HG02623 (cell line): ENCODE measurements around the gene SHISA2.

Experiments used
- ATAC-seq: cut with Tn5 transposase; IDR thresholded peaks from one replicate; pipeline ENCODE4 v1.9.1; 2021; ENCODE audit warnings: moderate library complexity; ENCODE audit not compliant: unreplicated experiment

Gene SHISA2

DNA sequence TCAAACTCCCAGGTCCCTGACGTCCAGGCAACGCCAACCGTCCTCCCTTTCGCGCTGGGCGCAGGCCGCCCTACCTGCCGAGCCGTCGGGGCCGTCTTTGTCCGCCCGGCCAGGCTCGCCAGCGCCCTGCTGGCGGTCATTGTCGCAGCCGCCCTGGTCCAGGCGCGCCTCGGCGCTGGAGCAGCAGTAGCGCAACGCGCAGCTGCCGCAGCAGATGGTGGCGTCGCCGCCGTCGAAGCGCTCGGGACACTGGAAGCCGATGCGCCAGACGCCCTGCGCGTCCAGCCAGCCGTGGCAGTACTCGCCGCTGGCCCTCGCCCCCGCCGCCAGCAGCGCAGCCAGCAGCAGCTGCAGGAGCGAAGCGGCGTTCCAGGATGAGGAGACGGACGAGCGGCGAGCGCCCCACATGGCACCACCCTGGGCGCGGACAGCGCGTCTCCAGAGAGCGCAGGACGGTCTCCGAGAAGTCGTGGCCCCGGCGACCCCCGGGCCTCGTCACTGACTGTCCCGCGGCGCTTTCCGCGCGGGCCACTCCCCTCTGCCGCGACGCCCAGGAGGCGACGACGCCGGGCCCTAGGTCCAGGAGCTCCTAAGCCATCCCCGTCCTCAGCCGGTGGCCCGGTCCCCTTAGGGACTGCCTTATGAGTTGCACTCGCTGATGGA lies 1.1 kb downstream of the SHISA2 start:
- ATAC-seq = no peak

DNA sequence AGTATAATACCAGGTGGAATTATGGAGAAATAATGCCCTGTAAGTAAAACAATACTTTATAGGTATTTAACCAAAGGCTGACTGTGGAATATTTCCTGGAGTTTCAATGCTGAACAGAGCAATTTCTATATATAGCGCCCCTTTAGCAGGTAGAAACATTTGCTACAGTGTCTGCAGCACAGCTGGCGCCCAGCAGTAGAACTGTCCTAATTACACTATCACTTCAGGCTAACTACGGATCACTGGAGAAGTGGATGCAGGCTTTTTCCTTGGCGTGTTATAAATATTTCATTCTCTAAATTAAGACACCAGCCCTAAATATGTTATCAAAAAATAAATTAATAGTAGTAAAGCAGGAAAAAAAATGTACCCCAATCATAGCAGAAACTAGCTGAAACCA lies 3.1 kb downstream of the SHISA2 start:
- no peak for ATAC-seq

DNA sequence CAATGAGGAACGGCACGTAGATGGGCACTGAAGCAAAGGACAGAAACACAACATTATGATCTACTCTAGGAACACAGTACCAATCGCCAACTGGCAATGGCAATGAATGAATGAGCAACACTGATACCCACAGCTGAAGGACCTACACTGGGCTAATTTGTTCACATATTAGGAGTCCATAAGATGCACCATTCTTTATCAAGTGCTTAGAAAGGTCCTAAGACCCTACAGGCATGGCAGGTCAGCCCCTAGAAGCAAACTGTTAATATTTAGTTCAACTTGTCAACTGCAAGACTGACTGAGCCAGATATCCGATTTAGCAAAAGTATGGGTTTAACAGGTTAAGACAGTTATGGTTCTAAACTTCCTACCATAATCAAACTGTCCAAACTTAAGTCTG lies 4.8 kb downstream of the SHISA2 start:
- ATAC-seq = no peak

DNA sequence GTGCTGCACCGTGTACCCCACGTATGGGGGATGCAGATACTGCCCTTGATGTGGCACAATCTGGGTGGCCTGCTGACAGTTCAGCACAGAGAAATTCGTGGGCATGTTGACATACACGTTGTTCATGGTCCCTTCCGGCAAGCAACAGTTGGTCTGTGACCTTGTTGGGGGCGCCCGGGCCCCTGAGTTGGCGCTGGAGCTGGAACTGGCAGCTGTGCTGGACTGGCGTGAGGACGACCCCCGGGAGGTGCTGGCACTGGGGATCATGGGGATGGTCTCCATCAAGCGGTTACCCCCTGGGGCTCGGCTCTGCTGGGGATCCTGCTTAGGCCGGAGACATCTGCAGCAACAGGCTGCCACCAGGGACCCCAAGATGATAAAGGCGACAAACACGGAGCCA lies 5.2 kb downstream of the SHISA2 start:
- no peak for ATAC-seq

DNA sequence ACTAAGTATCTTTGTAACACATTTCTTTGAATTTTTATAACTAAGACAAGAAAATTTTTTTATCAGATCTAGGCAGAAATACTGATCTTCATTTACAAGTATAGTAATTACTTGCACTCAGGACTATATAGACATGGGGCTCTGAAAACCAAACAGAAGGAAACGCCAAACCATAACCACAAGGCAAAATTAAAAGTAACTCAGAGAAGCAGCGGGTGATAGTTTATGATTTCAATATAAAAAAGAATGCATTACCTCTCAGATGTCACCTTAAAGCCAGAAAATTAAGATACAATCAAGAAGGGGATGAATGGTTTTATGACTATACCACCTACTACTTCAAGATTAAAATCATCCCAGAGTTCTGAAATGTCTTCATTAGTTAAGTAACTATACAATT lies 6.7 kb downstream of the SHISA2 start:
- ATAC-seq = no peak

DNA sequence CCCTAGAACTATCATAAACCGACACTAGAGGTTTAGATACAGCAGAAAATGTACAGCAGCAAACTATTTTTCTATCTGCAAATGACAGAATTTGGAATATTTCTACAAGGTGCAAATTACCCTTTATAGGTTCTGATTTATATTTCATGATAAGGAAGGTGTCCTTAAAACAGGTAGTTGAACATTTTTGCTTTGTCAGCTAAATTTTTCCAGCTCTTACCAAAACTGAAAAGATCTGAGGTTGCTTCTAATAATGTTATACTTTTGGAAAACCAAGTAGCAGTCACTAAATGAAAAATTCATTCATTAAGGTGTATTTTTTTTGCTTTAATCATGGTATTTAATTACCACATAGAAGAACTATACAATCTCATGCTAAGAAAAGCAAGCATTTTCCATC lies 9.0 kb downstream of the SHISA2 start:
- ATAC-seq = no peak

DNA sequence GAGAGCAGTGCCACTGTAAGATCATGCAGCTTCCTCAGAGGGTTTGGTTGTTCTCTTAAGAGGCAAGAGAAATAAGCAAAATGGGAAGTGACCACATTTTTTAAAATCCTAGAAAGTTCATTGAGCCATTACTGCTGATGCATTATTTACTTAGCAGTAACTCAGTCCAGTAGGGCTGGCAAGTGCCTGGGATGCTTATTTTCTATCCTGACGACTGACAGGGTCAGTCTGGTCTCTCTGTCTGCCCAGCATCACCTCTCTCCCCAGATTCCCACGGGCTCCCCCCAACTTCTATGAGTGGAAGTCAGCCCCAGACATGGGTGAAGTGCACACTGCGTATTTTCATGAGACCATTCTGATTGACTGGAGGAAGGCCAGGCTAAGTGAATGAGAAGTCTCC lies 10.4 kb downstream of the SHISA2 start:
- ATAC-seq = no peak

DNA sequence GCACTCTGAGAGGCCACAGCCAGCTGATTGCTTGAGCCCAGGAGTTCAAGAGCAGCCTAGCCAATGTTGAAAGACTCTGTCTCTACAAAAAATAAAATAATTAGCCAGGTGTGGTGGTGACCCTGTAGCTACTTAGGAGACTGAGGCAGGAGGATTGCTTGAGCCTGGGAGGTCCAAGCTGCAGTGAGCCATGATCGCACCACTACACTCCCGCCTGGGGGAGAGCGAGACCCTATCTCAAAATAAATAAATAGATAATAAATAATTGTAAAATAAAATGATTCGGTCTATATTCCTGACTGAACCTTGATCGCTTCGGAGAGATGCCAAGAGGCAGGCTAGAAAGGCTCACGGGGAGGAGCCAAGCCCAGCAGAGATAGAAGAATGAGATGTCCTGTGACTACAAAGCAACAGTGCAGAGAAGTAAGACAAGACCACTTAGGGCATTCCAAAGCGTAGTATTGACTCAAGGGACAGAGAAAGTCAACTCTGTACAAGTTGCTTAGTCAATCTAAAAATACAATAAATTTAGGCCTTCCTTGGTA lies 12.8 kb downstream of the SHISA2 start:
- ATAC-seq = no peak

DNA sequence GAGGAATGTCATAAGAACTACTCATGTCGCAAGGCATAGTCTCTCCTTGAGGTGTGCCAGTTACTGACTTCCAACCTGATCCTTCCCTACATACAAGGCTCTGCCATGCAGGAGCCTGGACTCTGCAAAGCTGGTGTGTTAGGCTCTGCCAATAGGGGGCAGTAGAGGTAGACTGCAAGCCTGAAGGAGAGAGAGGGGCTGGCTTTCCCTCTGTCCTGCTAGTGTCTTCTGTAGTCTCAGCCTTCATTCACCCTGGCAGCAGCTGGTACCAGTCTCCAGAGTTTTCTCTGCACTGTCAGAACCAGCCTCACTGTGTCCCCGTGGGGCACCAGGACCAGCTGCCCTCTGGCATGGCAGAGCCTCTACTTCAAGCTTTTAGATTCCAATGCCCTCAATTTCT lies 14.5 kb downstream of the SHISA2 start:
- no peak for ATAC-seq

DNA sequence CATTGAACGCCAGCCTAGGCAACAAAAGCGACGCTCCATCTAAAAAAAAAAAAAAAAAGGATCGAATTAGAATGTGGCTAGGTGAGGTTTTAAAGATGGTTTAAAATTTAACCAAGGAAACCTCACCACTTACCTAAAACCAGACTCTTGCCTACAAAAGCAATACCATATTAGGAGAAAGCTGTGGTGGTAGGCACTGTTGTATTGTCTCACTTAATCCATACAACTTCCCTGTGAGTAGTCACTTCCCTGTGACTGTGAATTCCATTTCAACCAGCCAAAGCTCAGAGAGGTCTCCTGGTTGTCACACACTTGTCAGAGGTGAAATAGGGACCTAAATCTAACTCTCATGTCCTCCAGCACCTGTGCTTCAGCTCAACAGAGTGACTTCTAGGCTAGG lies 15.4 kb downstream of the SHISA2 start:
- no peak for ATAC-seq

DNA sequence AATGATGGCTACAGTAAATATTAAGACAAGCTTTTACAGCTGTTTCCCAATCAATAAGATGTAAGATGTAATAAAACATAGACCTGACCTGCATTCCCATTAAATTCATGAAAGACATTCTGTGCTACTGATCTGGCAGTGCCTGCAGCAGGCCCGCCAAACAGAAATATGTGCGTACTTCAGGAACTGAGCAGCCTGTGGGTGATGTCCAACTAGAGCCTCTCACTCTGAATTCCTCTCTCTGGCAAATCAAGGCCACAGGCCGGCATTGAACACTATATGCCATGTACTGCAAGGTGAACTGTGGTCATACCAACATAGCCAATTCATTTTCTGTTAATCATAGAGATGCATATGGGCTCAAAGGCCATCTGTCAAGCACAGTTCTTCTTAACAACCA lies 17.8 kb downstream of the SHISA2 start:
- no peak for ATAC-seq

DNA sequence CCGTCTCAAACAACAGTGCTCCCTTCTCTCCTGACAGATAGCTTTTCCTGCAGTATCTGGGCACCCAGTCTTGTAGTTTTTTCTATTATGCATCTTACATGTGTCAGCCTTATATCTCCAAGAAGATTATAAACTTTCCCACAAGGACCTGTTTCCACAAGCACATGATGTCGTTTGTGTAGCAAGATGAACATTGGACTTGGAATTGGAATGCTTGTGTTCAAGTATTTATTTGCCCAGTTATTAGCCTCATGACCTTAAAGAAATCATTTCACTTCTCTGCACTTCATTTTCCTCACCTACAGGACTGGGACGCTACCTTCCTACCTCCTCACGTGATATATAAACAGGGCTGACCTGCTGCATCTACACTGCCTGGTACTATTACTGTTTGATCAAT lies 21.5 kb downstream of the SHISA2 start:
- ATAC-seq = no peak

DNA sequence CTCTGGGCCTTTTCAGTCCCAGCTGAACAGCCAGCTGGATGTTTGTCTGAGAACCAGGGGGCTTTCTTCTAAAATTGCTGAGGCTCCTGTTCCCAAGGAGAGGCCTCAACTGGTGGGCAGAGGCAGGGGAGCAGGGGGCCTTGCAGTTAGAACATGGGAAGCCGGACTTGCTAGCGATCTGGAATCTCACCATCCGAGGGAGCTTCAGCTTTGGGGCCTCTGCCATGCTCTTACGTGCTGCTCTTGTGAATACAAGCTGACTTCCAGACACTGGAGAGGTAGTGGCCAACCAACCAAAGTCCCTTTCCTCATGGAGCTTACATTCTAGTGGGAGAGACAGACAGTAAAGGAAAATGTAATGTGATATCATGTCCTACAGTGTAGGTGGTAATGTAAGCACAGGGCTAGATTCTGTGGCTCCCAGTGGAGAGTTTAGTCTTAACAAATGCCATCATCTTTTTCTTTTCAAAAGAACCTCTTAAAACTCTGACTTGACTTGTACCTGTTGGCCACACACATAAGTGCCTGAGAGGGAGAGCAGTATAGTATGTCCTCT lies 22.2 kb downstream of the SHISA2 start:
- no peak for ATAC-seq

DNA sequence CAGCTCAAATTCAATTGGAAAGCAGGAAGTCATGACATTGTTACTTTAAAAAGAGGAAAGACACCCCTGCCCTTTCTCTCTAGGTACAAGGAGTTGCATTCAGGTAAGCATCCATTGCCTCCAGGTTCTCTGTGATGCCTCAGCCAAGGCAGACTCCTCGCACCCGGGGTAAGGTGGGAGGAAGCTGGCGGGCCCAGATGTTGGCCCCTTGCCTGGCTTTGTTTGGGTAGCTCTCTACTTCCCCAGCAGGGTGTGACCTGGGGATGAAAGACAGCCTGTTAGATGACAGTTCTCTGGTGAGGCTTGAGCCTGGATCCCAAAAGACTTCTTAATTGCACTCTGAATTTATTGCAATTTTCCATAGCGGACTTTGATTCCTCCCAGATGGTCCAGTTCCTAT lies 25.6 kb downstream of the SHISA2 start:
- no peak for ATAC-seq

DNA sequence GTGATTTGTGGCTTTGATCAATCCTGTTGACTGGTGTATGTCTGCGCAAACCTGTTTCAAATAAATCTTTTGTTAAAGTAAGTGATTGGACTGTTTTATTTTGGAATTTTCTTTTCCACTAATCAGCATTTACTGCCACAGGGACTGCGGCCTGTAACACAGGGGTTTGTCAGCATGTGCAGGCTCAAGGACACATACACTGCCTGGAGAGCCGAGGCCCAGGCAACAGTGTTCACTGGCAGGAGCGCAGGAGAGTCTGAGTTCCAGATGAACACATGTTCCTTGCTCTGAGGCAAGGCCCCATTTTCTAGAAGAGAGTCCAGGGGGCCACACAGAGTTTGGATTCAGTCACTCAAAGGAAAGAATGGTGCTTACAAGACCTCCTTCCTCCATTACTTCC lies 26.0 kb downstream of the SHISA2 start:
- no peak for ATAC-seq

DNA sequence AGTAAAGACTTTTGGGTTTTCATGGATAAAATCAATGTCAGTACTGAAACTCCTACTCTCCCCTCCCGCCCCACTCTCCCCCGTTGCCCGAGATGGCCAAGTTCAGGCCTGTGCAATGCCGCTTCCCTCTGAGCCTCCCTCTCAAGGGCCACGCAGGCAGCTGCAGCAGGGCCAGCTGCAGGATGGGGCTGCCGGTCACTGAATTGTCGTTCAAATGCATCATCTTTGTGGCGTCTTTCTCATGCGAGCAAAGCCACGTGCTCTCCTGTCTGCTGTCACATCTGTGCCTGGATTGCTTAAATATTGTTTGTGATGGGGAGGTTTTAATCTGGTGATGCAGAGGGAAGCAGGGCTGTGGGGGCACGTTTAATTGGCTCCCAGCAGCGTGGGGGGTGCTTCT lies 26.6 kb downstream of the SHISA2 start:
- ATAC-seq = no peak

DNA sequence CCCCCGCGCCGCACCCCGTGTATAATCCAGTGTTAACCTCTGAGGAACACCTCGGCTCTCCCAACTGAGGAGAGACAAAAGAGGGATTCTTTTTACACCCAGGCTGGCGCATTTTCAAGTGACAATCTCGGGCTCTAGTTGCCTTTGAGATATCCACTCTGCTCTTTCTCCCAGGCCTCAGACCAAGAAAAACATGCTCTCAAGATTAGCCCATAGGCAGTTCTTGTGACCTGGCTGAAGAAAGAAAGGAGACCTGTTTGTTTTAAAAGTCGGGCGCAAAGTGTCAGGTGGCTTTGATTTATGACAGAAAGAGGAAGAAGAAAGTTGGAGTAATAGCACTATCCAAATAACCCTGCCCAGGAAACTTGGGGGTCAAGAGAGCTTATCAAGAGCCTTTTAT lies 27.3 kb downstream of the SHISA2 start:
- ATAC-seq = no peak

DNA sequence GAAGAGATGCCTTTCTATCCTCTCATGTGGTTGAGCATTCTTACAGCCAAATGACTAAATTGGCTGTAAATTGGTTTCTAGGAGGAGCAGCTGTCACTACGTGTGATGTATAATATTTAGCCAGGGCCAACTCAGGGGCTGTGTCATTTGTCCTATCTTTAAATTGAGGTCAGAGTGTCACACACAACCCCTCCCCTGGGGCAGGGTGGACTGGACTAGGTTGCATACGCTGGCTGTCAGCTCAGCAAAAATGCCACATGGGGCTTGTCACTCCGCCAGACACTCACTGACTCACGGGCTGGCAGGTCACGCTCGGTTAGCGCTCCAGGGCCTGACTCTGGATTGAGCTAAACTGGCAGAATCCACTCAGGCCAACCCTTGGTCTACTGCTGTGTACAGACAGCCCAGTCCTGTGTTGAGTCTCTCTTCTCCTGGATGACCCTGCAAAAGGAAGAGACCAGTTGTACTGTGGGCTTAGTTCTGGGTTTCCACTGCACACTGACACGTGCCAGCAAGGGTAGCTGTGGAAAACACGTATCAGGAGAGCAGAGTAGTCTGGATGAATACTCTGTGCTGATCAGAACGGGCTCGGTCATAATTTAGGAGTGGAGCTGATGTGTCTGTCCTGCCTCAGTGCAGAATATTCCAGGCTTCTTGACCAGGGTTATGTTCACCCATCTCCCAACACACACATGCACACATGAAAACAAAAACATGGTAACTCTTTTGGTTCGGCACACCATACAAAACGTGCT lies 29.1 kb downstream of the SHISA2 start:
- no peak for ATAC-seq

DNA sequence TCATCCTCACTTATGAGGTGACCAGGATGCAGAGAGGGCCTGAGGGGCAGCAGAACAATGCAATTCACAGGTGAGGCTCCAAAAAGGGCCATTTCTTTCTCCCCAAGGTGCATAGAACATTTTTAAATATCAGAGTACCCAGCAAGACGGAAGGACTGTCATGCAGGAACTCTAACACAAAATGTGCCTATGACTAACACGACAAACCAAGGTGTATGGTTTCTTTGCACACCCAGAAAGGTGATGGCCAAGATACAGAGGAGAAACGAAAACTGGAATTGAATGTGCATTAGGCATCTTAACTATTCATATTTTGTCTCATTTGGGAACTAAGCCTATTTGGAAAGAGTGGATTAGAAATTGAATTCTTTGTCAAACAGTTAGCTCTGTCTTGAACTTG lies 29.9 kb downstream of the SHISA2 start:
- ATAC-seq = no peak

DNA sequence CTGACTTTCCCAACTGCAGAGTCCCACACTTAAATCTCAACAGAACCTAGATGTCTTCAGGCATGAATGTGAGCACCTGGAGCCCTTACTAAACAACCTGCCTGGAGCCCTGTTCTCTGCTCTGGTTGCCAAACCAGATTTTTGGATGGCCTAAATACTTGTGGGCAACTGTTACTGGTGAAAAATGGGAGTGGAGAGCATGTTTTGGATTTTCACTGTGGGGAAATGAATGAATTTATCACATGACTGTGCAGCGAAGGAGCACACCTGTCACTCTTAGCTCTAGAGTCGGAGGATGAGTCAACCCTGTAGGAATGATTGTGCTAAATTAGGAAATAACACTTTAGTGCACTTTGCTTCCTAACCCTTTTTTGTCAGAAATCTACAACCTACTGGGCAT lies 30.3 kb downstream of the SHISA2 start:
- no peak for ATAC-seq

DNA sequence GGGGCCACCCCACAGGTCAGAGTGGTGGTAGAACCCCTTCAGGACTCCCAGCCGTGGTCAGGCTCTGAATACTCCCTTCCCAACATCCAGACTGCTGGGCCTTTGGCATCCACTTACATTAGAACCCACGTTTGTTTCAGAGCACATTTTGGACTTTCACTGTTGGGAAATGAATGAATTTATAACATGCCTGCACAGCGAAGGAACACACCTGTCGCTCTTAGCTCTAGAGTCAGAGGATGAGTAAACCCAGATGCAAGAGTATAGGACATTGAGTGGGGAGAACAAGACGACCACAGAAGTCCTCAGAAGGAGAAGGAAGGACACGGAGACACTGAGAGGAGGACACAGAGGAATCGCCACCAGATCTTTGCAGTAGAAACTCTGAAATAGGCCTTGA lies 30.9 kb downstream of the SHISA2 start:
- no peak for ATAC-seq
